HG02798 (cell line): ENCODE results near the gene VARS2.
"Not testable (repeated sequence)": the region's sequence is repeated elsewhere in the genome, so short reads cannot be mapped to it uniquely, and the experiment has no call there.

Experiments used
- ATAC-seq: cut with Tn5 transposase; IDR thresholded peaks from one replicate; pipeline ENCODE4 v1.9.1; 2021; ENCODE audit warnings: mild to moderate bottlenecking; ENCODE audit not compliant: unreplicated experiment, poor library complexity

The VARS2 gene

DNA sequence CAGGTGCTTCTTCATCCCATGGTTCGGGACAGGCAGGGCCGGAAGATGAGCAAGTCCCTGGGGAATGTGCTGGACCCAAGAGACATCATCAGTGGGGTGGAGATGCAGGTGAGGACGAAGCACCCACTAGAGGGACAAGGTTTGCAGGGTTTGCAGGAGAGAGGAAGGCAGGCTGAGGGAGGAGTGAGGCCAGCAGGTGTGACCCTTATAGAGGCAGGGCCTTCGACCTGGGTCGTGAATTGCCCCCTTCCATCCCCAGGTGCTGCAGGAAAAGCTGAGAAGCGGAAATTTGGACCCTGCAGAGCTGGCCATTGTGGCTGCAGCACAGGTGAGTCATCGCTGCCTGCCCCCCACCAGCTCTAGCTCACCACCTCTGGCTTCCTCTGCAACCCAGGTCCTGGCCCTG lies 8.4 kb downstream of the VARS2 start:
- no peak for ATAC-seq

GRCh38 chr6:30924040-30924627 lies 10.1 kb downstream of the VARS2 start:
- not testable (repeated sequence) for ATAC-seq

GRCh38 chr6:30926644-30927043 lies 12.6 kb downstream of the VARS2 start:
- no peak for ATAC-seq

DNA sequence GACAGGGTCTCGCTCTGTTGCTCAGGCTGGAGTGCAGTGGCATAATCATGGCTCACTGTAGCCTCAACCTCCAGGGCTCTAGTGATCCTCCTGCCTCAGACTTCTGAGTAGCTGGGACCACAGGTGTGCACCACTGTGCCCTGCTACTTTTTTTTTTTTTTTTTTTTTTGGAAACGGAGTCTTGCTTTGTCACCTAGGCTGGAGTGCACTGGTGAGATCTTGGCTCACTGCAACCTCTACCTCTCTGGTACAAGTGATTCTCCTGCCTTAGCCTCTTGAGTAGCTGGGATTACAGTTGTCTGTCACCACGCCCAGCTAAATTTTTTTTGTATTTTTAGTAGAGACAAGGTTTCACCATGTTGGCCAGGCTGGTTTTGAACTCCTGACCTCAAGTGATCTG lies 13.0 kb downstream of the VARS2 start:
- not testable (repeated sequence) for ATAC-seq

- ATAC-seq = no peak
Measured at GRCh38 chr6:30928677-30929076, 14.6 kb downstream of the VARS2 start.

DNA sequence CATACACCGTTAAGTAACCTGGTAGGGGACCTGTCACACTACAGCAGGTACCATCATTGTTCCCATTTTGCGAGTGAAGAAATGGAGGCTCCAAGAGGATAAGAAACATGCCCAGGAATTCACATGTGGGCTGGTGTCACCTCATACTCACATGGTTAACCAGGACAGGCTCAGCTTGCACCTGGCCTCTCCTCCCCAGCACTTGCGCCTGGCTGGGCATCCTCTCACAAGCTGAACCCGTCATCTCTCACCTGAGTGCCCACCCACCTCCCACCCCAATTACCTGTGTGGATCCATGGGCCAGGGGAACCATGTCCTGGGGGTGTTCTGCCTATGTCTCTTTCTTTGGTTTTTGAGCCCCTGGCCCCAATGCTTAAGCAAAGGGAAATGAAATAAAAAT lies 16.5 kb downstream of the VARS2 start:
- no peak for ATAC-seq

DNA sequence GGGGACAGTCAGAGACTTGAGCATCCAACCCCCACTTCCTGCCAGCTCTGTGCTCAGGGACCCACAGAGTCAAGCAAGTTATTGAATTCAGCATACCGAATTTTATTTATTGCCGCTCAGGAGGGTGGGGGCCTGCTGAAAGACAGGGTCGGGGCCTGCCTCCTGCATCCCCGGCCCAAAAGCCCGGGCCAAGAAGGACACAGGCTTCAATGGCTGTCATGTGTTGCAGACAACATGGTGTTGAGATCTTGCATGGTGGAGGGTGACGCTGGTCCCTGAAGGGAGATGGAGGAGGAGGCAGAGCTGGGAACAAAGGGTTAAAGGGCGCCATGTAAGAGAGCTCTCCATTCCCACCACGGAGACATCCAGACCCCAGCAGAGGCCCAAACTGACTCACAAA lies 17.2 kb downstream of the VARS2 start:
- no peak for ATAC-seq

GRCh38 chr6:30931969-30932645 lies 18.1 kb downstream of the VARS2 start, which contains the start of gene SFTA2:
Gene SFTA2 (minus strand): TSS chr6:30932170. CDS start chr6:30932096, 74 bp downstream.
- ATAC-seq = no peak

- ATAC-seq = no peak
Measured at GRCh38 chr6:30932665-30933365, 18.8 kb downstream of the VARS2 start.

- no peak for ATAC-seq
Measured at GRCh38 chr6:30935018-30935417, 21.0 kb downstream of the VARS2 start.

DNA sequence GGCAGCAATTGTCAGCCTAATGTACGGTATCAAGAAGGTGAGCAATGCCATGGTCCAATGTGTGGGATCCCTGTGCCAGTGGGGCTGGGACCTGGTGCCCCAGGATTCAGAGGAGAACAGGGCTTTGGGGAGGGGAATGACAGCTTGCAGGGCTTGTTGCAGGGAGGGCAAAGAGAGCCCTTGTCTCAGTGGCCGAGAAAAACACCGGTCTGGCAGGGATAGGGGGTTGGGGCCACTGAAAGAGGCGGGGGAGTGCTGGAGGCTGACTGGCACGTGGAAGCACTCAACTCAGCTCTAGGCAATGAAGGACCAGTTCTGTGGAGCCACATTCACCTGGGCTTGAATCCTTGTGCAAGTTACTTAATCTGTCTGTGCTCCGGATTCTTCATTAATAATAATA lies 23.2 kb downstream of the VARS2 start:
- ATAC-seq = no peak

DNA sequence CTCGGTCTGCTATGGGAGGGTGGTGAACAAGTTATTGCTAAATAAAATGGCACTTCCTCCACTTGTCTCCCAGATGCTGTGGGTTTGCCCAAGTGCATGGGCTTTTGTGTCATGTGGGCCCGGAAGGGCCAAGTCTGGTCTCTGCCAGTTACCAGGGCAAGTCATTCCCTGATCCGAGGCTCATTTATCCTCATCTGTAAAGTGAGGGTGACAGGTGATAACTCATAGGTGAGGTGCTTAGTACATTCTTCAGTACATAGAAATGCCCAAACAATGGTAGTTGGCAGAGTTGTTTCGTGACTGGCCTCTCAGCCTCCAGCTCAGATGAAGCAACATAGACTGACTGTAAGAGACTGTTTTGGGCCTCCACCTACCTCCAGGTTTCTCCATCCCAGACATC lies 24.7 kb downstream of the VARS2 start:
- ATAC-seq = no peak

DNA sequence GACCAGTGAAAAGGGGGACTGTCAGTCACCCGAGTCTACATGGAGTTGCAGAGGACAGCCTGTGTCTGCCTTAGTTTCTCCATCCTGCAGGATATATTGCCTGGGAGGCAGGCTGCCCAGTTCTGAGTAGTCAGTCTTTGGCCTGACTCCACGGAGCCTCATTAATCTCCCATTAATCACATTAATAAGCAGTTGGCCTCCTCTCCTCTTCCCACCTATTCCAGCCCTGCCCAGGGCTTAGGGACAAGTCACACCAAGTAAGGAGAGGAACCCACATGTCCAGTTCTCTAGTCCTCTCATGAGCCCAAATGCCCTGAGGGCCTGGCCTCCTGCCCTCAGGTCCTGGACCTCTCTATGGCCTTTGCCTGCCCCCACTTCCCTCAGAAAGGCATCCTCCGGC lies 25.4 kb downstream of the VARS2 start:
- ATAC-seq = no peak

- no peak for ATAC-seq
Measured at GRCh38 chr6:30940361-30940986, 26.4 kb downstream of the VARS2 start, which contains the start of gene MUCL3. Gene MUCL3 (plus strand): TSS chr6:30940973. CDS start chr6:30941000, 27 bp downstream.

DNA sequence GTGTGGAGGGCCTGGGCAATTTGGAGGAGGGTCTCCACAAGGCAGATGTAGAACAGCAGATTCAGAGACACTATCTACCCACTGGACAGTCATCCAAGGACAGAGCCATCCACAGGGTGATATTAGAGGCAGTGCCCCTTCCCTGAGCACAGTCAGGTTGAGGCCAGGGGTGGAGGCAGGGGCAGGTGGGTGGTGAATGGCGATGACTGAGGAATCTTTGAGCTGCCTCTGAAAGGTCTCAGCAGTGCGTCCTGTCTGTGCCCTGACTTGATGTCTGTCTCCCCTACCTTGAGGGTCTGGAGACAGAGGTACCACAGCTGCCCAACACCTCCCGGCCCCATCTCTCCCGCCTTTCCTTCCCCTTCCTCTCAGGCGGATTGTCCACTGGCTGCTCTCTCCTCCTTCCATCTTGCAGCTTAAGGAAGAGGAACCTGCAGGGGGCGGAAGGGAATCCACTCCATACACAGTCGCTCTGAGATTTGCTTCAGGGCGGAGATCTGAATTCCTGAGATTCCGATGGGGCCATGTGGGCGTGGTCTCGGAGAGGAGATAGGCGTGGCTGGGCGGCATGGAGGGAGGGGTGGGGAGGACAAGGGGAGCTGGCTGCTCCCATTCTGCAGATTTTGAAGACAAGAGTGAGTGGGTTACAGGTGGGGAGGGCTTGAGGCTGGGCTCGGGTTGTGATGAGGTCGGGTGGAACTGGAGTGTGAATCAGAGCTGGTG lies 28.5 kb downstream of the VARS2 start:
- ATAC-seq = no peak

GRCh38 chr6:30944051-30944450 lies 30.0 kb downstream of the VARS2 start:
- ATAC-seq = no peak

GRCh38 chr6:30945281-30945680 lies 31.2 kb downstream of the VARS2 start:
- no peak for ATAC-seq

GRCh38 chr6:30947231-30947630 lies 33.2 kb downstream of the VARS2 start:
- no peak for ATAC-seq

DNA sequence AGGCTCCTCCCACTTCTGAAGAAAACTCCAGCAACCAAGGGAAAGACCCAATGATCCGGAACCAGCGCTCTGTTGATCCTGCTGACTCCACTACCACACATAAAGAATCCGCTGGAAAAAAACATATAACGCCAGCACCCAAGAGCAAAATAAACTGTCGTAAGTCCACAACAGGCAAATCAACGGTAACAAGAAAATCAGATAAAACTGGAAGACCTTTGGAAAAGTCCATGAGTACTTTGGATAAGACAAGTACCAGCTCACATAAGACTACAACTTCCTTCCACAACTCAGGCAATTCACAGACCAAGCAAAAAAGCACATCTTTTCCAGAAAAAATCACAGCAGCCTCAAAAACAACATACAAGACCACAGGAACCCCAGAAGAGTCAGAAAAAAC lies 34.8 kb downstream of the VARS2 start:
- no peak for ATAC-seq

DNA sequence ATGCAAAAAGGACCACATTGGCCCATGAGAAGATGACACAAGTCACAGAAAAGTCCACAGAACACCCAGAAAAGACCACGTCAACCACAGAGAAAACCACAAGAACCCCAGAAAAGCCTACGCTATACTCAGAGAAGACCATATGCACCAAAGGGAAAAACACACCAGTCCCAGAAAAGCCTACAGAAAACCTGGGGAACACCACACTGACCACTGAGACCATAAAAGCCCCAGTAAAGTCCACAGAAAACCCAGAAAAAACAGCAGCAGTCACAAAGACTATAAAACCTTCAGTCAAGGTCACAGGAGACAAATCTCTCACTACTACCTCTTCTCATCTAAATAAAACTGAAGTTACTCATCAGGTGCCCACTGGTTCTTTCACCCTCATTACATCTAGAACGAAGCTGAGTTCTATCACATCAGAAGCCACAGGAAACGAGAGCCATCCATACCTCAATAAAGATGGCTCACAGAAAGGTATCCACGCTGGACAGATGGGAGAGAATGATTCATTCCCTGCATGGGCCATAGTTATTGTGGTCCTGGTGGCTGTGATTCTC lies 38.0 kb downstream of the VARS2 start:
- no peak for ATAC-seq
